Keratinocyte (primary cell): ENCODE results near the gene LENG8. TPM values are rescaled to one million over a fixed set of nuclear protein-coding genes. Genes with fewer than 3 reads are reported as not detected.

Experiments used
- DNase-seq: peaks from one replicate; pipeline ENCODE4 v3.0.0-alpha.2; 2011; ENCODE audit warnings: low read depth, missing footprints, low spot score
- FAIRE-seq: peaks from 2 replicates; lab custom pipeline; 2011; peaks lifted over from hg19 to GRCh38; lab: Jason Lieb, UNC
- H2AFZ ChIP-seq: 2 replicates; pipeline ENCODE4 v1.6.0; 2012; ENCODE audit warnings: low read length, control low read depth, inconsistent platforms; ENCODE audit not compliant: control insufficient read depth
- H3K27ac ChIP-seq: 2 replicates; pipeline ENCODE4 v1.5.1; 2011; ENCODE audit warnings: low read length; ENCODE audit not compliant: control insufficient read depth, insufficient read depth
- H3K27me3 ChIP-seq: 3 replicates; pipeline ENCODE4 v1.6.0; 2011; ENCODE audit warnings: low read length; ENCODE audit not compliant: control insufficient read depth, insufficient read depth; ENCODE audit errors: extremely low read depth
- H3K36me3 ChIP-seq, 2 experiments: 2 replicates in 1 of 2; 3 replicates in 1 of 2; pipeline ENCODE4 v1.5.1; 2011; ENCODE audit warnings: low read length in 2 of 2, mild to moderate bottlenecking in 1 of 2; ENCODE audit not compliant: control insufficient read depth in 2 of 2, insufficient read depth in 2 of 2; ENCODE audit errors: extremely low read depth in 1 of 2
- H3K4me1 ChIP-seq: 3 replicates; pipeline ENCODE4 v1.5.1; 2011; ENCODE audit warnings: low read length; ENCODE audit not compliant: control insufficient read depth, insufficient read depth; ENCODE audit errors: extremely low read depth
- H3K4me2 ChIP-seq: 3 replicates; pipeline ENCODE4 v1.6.0; 2011; ENCODE audit warnings: low read depth, low read length; ENCODE audit not compliant: control insufficient read depth, insufficient read depth; ENCODE audit errors: extremely low read depth
- H3K4me3 ChIP-seq, 3 experiments: fragments of 200-600 bp in 1 of 3; sonication (generic) in 1 of 3; 2 replicates in 2 of 3; 3 replicates in 1 of 3; pipeline ENCODE4 v1.5.1; 2011 to 2016; ENCODE audit warnings: low read length in 3 of 3, mild to moderate bottlenecking in 3 of 3, control low read depth in 2 of 3, inconsistent platforms in 1 of 3, low read depth in 1 of 3, mixed read lengths in 1 of 3, mixed run types in 1 of 3, moderate library complexity in 1 of 3; ENCODE audit not compliant: control insufficient read depth in 2 of 3, insufficient read depth in 2 of 3; ENCODE audit errors: extremely low read depth in 1 of 3
- H3K79me2 ChIP-seq: 2 replicates; pipeline ENCODE4 v1.6.0; 2012; ENCODE audit warnings: low read length; ENCODE audit not compliant: control insufficient read depth, insufficient read depth
- H3K9ac ChIP-seq: 3 replicates; pipeline ENCODE4 v1.6.0; 2011; ENCODE audit warnings: low read length; ENCODE audit not compliant: control insufficient read depth, insufficient read depth; ENCODE audit errors: extremely low read depth
- H3K9me1 ChIP-seq: 3 replicates; pipeline ENCODE4 v1.6.0; 2011; ENCODE audit warnings: low read length; ENCODE audit not compliant: control insufficient read depth, insufficient read depth; ENCODE audit errors: extremely low read depth
- H3K9me3 ChIP-seq: 2 replicates; pipeline ENCODE4 v1.5.1; 2012; ENCODE audit warnings: low read depth, low read length; ENCODE audit not compliant: control insufficient read depth
- H4K20me1 ChIP-seq: 3 replicates; pipeline ENCODE4 v1.6.0; 2011; ENCODE audit warnings: low read length; ENCODE audit not compliant: control insufficient read depth, insufficient read depth; ENCODE audit errors: extremely low read depth
- EZH2 ChIP-seq: IDR thresholded peaks from one replicate; pipeline ENCODE4 v1.6.1; 2012; ENCODE audit warnings: inconsistent platforms, mild to moderate bottlenecking, low read length, moderate library complexity
- dilution Hi-C: fragments of 300-500 bp; cut with MboI; formaldehyde crosslinking; loops from one replicate; pipeline ENCODE4 v1.7.0; 2020; ENCODE audit warnings: low sequenced_read_pairs; ENCODE audit not compliant: extremely low pct_ligation_motif_present
- polyA plus RNA-seq, 5 experiments: library from polyadenylated mRNA; depleted of rRNA in 3 of 5; stranded (reverse) in 3 of 5; stranded (forward) in 1 of 5; unstranded in 1 of 5; fragments of >200 nt; gene quantifications; 1 replicate in 1 of 5; 2 replicates in 3 of 5; 3 replicates in 1 of 5; pipeline versions ENCODE4 v1.2.1 to v1.2.3, GENCODE V29; 2011 to 2012; ENCODE audit warnings: missing spikeins in 2 of 5, low read depth in 1 of 5, low replicate concordance in 1 of 5
- TF ChIP-seq, protein P1 (sequence below), 3 experiments: IDR thresholded peaks in 1 of 3; conservative IDR thresholded peaks in 1 of 3; optimal IDR thresholded peaks in 1 of 3; 2 replicates in 2 of 3; 3 replicates in 1 of 3; pipeline versions ENCODE3 to v1.5.1; 2011; ENCODE audit warnings: low read length in 3 of 3, mild to moderate bottlenecking in 3 of 3, moderate library complexity in 2 of 3, control low read depth in 1 of 3, inconsistent platforms in 1 of 3; ENCODE audit not compliant: insufficient read depth in 2 of 3; ENCODE audit errors: extremely low read depth in 1 of 3

LENG8 gene
- polyA plus RNA-seq, 1 donor (not counting 4 experiments of a cell fraction or from before 2014, with no cell fraction given): 29.4 TPM

GRCh38 chr19:54439174-54439851 lies 9.7 kb upstream of the LENG8 start:
- no peak for TF ChIP-seq EZH2
- TF ChIP-seq, protein P1, sequence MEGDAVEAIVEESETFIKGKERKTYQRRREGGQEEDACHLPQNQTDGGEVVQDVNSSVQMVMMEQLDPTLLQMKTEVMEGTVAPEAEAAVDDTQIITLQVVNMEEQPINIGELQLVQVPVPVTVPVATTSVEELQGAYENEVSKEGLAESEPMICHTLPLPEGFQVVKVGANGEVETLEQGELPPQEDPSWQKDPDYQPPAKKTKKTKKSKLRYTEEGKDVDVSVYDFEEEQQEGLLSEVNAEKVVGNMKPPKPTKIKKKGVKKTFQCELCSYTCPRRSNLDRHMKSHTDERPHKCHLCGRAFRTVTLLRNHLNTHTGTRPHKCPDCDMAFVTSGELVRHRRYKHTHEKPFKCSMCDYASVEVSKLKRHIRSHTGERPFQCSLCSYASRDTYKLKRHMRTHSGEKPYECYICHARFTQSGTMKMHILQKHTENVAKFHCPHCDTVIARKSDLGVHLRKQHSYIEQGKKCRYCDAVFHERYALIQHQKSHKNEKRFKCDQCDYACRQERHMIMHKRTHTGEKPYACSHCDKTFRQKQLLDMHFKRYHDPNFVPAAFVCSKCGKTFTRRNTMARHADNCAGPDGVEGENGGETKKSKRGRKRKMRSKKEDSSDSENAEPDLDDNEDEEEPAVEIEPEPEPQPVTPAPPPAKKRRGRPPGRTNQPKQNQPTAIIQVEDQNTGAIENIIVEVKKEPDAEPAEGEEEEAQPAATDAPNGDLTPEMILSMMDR (optimal IDR thresholded peaks at IDR 0.05 in 1 of 3, IDR thresholded peaks at IDR 0.05 in 1 of 3, conservative IDR thresholded peaks at IDR 0.05 in 1 of 3; ENCODE audit: extremely low read depth in 1 of 3, insufficient read depth in 2 of 3, low read length in 3 of 3): peak; percentile 67 to 87 (median 72)
- no peak overlapping the region for H3K9ac ChIP-seq
- H3K27me3 ChIP-seq: no peaks in the 10 kb centered on the region
- H3K9me1 ChIP-seq: no peaks in the 10 kb centered on the region
- DNase-seq (no peak), FAIRE-seq (no peak)
- peaks cover 0 to 5% of the 10 kb centered on the region in 2 experiments for H3K36me3 ChIP-seq
- H3K4me2 ChIP-seq: no peak overlapping the region
- no peaks in the 10 kb centered on the region for H4K20me1 ChIP-seq
- H3K79me2 ChIP-seq: no peaks in the 10 kb centered on the region
- no peaks in the 10 kb centered on the region for H3K4me1 ChIP-seq
- dilution Hi-C loops: no loop called here
- no peak overlapping the region for H3K27ac ChIP-seq
- H3K9me3 ChIP-seq: no peaks in the 10 kb centered on the region
- H2AFZ ChIP-seq: no peak overlapping the region
- no peak overlapping the region for H3K4me3 ChIP-seq

DNA sequence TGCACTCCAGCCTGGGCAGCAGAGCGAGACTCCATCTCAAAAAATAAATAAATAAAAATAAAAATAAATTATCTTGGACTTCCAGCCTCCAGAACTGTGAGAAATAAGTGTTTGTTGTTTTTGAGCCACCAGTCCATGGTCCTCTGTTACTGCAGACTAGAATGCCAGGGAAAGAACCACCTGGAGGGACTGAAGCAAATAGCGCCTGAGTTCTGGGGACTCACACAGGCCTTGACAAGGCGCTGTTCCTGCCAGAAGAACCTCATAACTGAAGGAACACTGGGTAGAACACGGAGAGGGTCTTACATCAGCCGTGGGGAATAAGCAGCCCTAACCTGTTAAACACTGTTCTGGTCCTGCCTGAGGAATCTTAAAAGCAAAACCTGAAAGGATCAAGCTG lies 8.4 kb upstream of the LENG8 start:
- Histone ChIP-seq H3K9me3 (no peaks in the 10 kb centered on the region), H3K36me3 (peaks cover 5 to 10% of the 10 kb centered on the region in 2 experiments), H3K4me1 (no peaks in the 10 kb centered on the region), H4K20me1 (peaks cover under 1% of the 10 kb centered on the region), H2AFZ (no peak overlapping the region), H3K9ac (no peak overlapping the region), H3K27me3 (no peaks in the 10 kb centered on the region), H3K4me2 (no peak overlapping the region), H3K79me2 (peaks cover under 1% of the 10 kb centered on the region), H3K27ac (no peak overlapping the region), H3K4me3 (no peak overlapping the region), H3K9me1 (no peaks in the 10 kb centered on the region)
- DNase-seq (no peak), FAIRE-seq (no peak)
- dilution Hi-C loops: no loop called here
- TF ChIP-seq, protein P1 (optimal IDR thresholded peaks at IDR 0.05 in 1 of 3, IDR thresholded peaks at IDR 0.05 in 1 of 3, conservative IDR thresholded peaks at IDR 0.05 in 1 of 3; ENCODE audit: extremely low read depth in 1 of 3, insufficient read depth in 2 of 3, low read length in 3 of 3): no peak
- no peak for TF ChIP-seq EZH2
